CD14-positive monocyte (primary cell): Measurements from ENCODE around the gene SERTM1. TPM values are rescaled to one million over a fixed set of nuclear protein-coding genes. Genes with fewer than 3 reads are reported as not detected.

Experiments
- DNase-seq, 3 donors: peaks; one replicate each; pipeline ENCODE4 v3.0.0-alpha.2; 2011 to 2022
- H2AFZ ChIP-seq: 2 replicates; pipeline ENCODE4 v1.6.0; 2012; ENCODE audit warnings: mild to moderate bottlenecking, low read depth, low read length, inconsistent platforms; ENCODE audit not compliant: insufficient read depth, poor library complexity, severe bottlenecking
- H3K27ac ChIP-seq, 2 donors: 1 replicate in 1 of 2; 2 replicates in 1 of 2; pipeline ENCODE4 v1.5.1; 2012 to 2013; ENCODE audit warnings: low read length in 2 of 2, control low read depth in 1 of 2, inconsistent platforms in 1 of 2, low read depth in 1 of 2, mild to moderate bottlenecking in 1 of 2
- H3K27me3 ChIP-seq, 2 donors: one replicate each; pipeline versions ENCODE4 v1.6.0 to v1.6.1; 2011 to 2013; ENCODE audit warnings: low read length in 2 of 2; ENCODE audit not compliant: control insufficient read depth in 2 of 2, insufficient read depth in 2 of 2
- H3K36me3 ChIP-seq, 2 donors: replicated peaks in 1 of 2; 1 replicate in 1 of 2; 2 replicates in 1 of 2; pipeline versions ENCODE4 v1.5.1 to v1.6.1; 2012 to 2013; ENCODE audit warnings: low read length in 2 of 2, control low read depth in 1 of 2, inconsistent platforms in 1 of 2, mild to moderate bottlenecking in 1 of 2; ENCODE audit not compliant: insufficient read depth in 2 of 2, control insufficient read depth in 1 of 2
- H3K4me1 ChIP-seq, 2 donors: 1 replicate in 1 of 2; 2 replicates in 1 of 2; pipeline versions ENCODE4 v1.5.1 to v1.6.1; 2012 to 2013; ENCODE audit warnings: low read length in 2 of 2, control low read depth in 1 of 2, inconsistent platforms in 1 of 2, mild to moderate bottlenecking in 1 of 2, moderate library complexity in 1 of 2; ENCODE audit not compliant: insufficient read depth in 2 of 2, control insufficient read depth in 1 of 2
- H3K4me2 ChIP-seq: replicated peaks from 2 replicates; pipeline ENCODE3; 2012; ENCODE audit warnings: low read length, moderate library complexity, mild to moderate bottlenecking; ENCODE audit not compliant: poor library complexity, severe bottlenecking; ENCODE audit errors: extremely low read depth
- H3K4me3 ChIP-seq, 3 experiments: fragments of 200-600 bp in 1 of 3; sonication (generic) in 1 of 3; replicated peaks in 1 of 3; 1 replicate in 2 of 3; 2 replicates in 1 of 3; pipeline ENCODE4 v1.5.1; 2011 to 2013; ENCODE audit warnings: low read length in 3 of 3, mild to moderate bottlenecking in 3 of 3, control low read depth in 2 of 3, low read depth in 2 of 3, inconsistent platforms in 1 of 3, moderate library complexity in 1 of 3
- H3K79me2 ChIP-seq: 2 replicates; pipeline ENCODE4 v1.6.0; 2012; ENCODE audit warnings: mild to moderate bottlenecking, control low read depth, inconsistent platforms, low read length, moderate library complexity; ENCODE audit not compliant: insufficient read depth
- H3K9ac ChIP-seq: 2 replicates; pipeline ENCODE4 v1.6.0; 2017; ENCODE audit warnings: low read length, mild to moderate bottlenecking; ENCODE audit not compliant: insufficient read depth, poor library complexity, severe bottlenecking
- H3K9me3 ChIP-seq, 2 donors: replicated peaks in 1 of 2; 1 replicate in 1 of 2; 2 replicates in 1 of 2; pipeline versions ENCODE4 v1.5.1 to v1.6.1; 2012 to 2013; ENCODE audit warnings: low read length in 2 of 2, control low read depth in 1 of 2; ENCODE audit not compliant: control insufficient read depth in 1 of 2, insufficient read depth in 1 of 2
- H4K20me1 ChIP-seq: 2 replicates; pipeline ENCODE4 v1.6.0; 2012; ENCODE audit warnings: mild to moderate bottlenecking, low read length, control low read depth, moderate library complexity; ENCODE audit not compliant: insufficient read depth
- H3K27ac Mint-ChIP-seq, 7 donors: one replicate each; pipeline ENCODE4 v1.8.0; 2020; ENCODE audit warnings: mild to moderate bottlenecking in 7 of 7, mixed read lengths in 7 of 7, moderate library complexity in 6 of 7, inconsistent platforms in 2 of 7
- H3K27me3 Mint-ChIP-seq, 3 donors: one replicate each; pipeline ENCODE4 v1.8.0; 2021 to 2022; ENCODE audit warnings: low read depth in 3 of 3, mild to moderate bottlenecking in 3 of 3, mixed read lengths in 3 of 3, moderate library complexity in 3 of 3, inconsistent platforms in 1 of 3
- H3K36me3 Mint-ChIP-seq, 2 donors: one replicate each; pipeline ENCODE4 v1.8.0; 2020; ENCODE audit warnings: mixed read lengths in 2 of 2, inconsistent platforms in 1 of 2, mild to moderate bottlenecking in 1 of 2
- H3K4me1 Mint-ChIP-seq: one replicate; pipeline ENCODE4 v1.8.0; 2020; ENCODE audit warnings: mild to moderate bottlenecking, mixed read lengths
- H3K4me3 Mint-ChIP-seq, 2 donors: one replicate each; pipeline ENCODE4 v1.8.0; 2020; ENCODE audit warnings: mild to moderate bottlenecking in 2 of 2, mixed read lengths in 2 of 2, moderate library complexity in 1 of 2
- H3K9me3 Mint-ChIP-seq, 7 donors: one replicate each; pipeline ENCODE4 v1.8.0; 2020 to 2022; ENCODE audit warnings: mixed read lengths in 7 of 7, mild to moderate bottlenecking in 6 of 7, moderate library complexity in 6 of 7, inconsistent platforms in 2 of 7
- WGBS: methylation state at CpG from one replicate; pipeline ENCODE4 v1.1.5; 2013; ENCODE audit warnings: missing lambda C conversion rate; ENCODE audit not compliant: insufficient coverage; 5-methylcytosine and 5-hydroxymethylcytosine counted together
- intact Hi-C, 2 donors: fragments of 100-400 bp; cut with micrococcal nuclease; formaldehyde crosslinking; loops; one replicate each; pipeline versions ENCODE4 v1.15.0 to v1.15.1; 2023
- polyA plus RNA-seq, 3 donors: library from polyadenylated mRNA; depleted of rRNA in 1 of 3; unstranded in 2 of 3; stranded (reverse) in 1 of 3; fragments of 300-500 nt in 2 of 3; fragments of >200 nt in 1 of 3; fragmentation: Illumina TruSeq in 2 of 3; gene quantifications; 1 replicate in 2 of 3; 2 replicates in 1 of 3; pipeline ENCODE4 v1.2.3, GENCODE V29; 2012 to 2021
- TF ChIP-seq, protein P1 (sequence below): fragments of 200-600 bp; IDR thresholded peaks from one replicate; pipeline ENCODE4 v1.8.0; 2022; ENCODE audit warnings: antibody characterized with exemption, mild to moderate bottlenecking

The SERTM1 gene
- polyA plus RNA-seq, 3 donors = not detected

DNA sequence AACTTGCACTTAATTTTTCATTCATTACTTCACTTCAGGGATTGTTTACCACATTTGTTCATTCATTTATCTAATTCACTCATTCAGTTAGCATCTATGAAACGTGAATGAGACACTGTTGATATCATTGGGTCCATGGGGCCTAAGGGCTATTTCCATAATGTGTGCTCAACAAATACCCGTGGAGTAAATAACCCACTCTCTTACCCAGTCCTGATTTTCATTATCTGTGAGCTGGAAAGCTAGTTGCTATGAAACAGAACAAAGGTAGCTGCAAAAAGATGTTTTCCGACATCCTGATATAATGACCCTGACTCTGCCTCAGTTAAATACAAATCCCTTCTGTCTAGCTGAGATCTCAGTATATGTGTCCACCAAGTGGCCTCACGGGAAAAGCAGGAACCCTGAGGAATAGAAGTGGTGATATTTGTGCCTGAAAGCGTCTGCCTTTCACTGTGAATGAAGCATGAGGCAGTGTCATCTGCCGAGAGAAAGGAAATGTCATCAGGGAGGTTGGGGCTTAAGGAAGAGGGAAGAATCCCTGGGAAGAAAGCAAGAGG lies 63.8 kb downstream of the SERTM1 start:
- no peak for DNase-seq
- Mint-ChIP-seq H3K9me3 (peaks cover 0 to 5% (median 2%) of the 10 kb centered on the region in 7 donors), H3K4me1 (no peaks in the 10 kb centered on the region), H3K27ac (no peak overlapping the region), H3K4me3 (no peak overlapping the region), H3K27me3 (peaks cover 0 to 3% (median 0%) of the 10 kb centered on the region in 3 donors), H3K36me3 (no peaks in the 10 kb centered on the region)
- Histone ChIP-seq H3K9ac (no peak overlapping the region), H3K36me3 (no peaks in the 10 kb centered on the region), H3K4me1 (no peaks in the 10 kb centered on the region), H3K27ac (no peak overlapping the region), H4K20me1 (no peaks in the 10 kb centered on the region), H3K27me3 (no peaks in the 10 kb centered on the region), H3K4me3 (no peak overlapping the region), H3K4me2 (no peak overlapping the region), H3K9me3 (no peaks in the 10 kb centered on the region), H2AFZ (no peak overlapping the region), H3K79me2 (no peaks in the 10 kb centered on the region)
- 81% methylated on average over 3 of the region's 6 CpGs for WGBS
- TF ChIP-seq, protein P1, sequence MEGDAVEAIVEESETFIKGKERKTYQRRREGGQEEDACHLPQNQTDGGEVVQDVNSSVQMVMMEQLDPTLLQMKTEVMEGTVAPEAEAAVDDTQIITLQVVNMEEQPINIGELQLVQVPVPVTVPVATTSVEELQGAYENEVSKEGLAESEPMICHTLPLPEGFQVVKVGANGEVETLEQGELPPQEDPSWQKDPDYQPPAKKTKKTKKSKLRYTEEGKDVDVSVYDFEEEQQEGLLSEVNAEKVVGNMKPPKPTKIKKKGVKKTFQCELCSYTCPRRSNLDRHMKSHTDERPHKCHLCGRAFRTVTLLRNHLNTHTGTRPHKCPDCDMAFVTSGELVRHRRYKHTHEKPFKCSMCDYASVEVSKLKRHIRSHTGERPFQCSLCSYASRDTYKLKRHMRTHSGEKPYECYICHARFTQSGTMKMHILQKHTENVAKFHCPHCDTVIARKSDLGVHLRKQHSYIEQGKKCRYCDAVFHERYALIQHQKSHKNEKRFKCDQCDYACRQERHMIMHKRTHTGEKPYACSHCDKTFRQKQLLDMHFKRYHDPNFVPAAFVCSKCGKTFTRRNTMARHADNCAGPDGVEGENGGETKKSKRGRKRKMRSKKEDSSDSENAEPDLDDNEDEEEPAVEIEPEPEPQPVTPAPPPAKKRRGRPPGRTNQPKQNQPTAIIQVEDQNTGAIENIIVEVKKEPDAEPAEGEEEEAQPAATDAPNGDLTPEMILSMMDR = no peak
- intact Hi-C loops = loop anchor here (5.0 to 10.0 kb wide), 3 partner anchors 313 to 453 kb away; partner anchors contain the start of gene SPART (in 1 of the 2)

DNA sequence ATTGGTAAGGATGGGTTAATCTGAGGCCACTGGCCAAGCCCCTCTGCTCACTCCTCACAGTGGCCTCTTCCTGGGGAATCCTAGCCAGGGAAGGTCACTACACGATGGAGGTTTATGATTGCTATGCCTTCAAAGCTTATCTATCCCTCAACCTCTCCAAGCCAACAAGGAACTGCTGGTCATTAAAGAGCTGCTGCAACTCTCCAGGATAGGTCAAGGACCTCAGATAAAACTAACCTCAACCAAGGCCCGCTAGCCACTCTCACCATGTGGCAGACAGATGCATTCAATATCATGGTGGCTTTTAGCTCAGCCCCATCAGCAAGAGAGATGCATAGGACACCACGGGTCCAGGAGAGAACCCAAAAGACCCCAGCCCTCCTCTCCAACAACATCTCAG lies 71.6 kb downstream of the SERTM1 start:
- no peaks in the 10 kb centered on the region for H3K9me3 ChIP-seq
- TF ChIP-seq, protein P1 = no peak
- no peak overlapping the region for H3K27ac Mint-ChIP-seq
- no peaks in the 10 kb centered on the region for H3K27me3 ChIP-seq
- peaks cover 0 to 5% (median 4%) of the 10 kb centered on the region in 7 donors for H3K9me3 Mint-ChIP-seq
- H3K9ac ChIP-seq = no peak overlapping the region
- H3K79me2 ChIP-seq = no peaks in the 10 kb centered on the region
- intact Hi-C loops = no loop called here
- H4K20me1 ChIP-seq = no peaks in the 10 kb centered on the region
- no peaks in the 10 kb centered on the region for H3K4me1 ChIP-seq
- no peaks in the 10 kb centered on the region for H3K4me1 Mint-ChIP-seq
- H2AFZ ChIP-seq = no peak overlapping the region
- no peak overlapping the region for H3K4me3 Mint-ChIP-seq
- H3K36me3 ChIP-seq = no peaks in the 10 kb centered on the region
- no peak overlapping the region for H3K4me2 ChIP-seq
- H3K27ac ChIP-seq = no peak overlapping the region
- H3K27me3 Mint-ChIP-seq = no peaks in the 10 kb centered on the region
- no peaks in the 10 kb centered on the region for H3K36me3 Mint-ChIP-seq
- no peak for DNase-seq
- WGBS = 100% methylated on average over 1 of the region's 3 CpGs
- no peak overlapping the region for H3K4me3 ChIP-seq
